ENCODE results near the gene SLC24A3.

Gene SLC24A3

GRCh38 chr20:19760371-19760721, 547.9 kb downstream of the SLC24A3 start:
- no peak for TF ChIP-seq CTCF (IDR thresholded peaks at IDR 0.05; ENCODE audit: low read depth, low read length, missing control alignments)

GRCh38 chr20:19761326-19761725, 548.9 kb downstream of the SLC24A3 start:
- no peak for TF ChIP-seq CTCF (IDR thresholded peaks at IDR 0.05; ENCODE audit: low read depth, low read length, missing control alignments)
- H3K4me3 ChIP-seq (replicated peaks; ENCODE audit: low read depth, low read length): no peak overlapping the region
- DNase-seq (ENCODE audit: extremely low read depth, low read depth): no peak

More at GRCh38 chr20:19760371-19760721, 547.9 kb downstream of the SLC24A3 start:
- no peak for DNase-seq (ENCODE audit: extremely low read depth, low read depth)
- no peak overlapping the region for H3K4me3 ChIP-seq (replicated peaks; ENCODE audit: low read depth, low read length)

GRCh38 chr20:19761841-19762240, 549.4 kb downstream of the SLC24A3 start:
- DNase-seq (ENCODE audit: extremely low read depth, low read depth): no peak
- no peak overlapping the region for H3K4me3 ChIP-seq (replicated peaks; ENCODE audit: low read depth, low read length)
- no peak for TF ChIP-seq CTCF (IDR thresholded peaks at IDR 0.05; ENCODE audit: low read depth, low read length, missing control alignments)

GRCh38 chr20:19764207-19764606, 551.8 kb downstream of the SLC24A3 start:
- no peak for DNase-seq (ENCODE audit: extremely low read depth, low read depth)
- no peak overlapping the region for H3K4me3 ChIP-seq (replicated peaks; ENCODE audit: low read depth, low read length)
- no peak for TF ChIP-seq CTCF (IDR thresholded peaks at IDR 0.05; ENCODE audit: low read depth, low read length, missing control alignments)

GRCh38 chr20:19765266-19765665, 552.8 kb downstream of the SLC24A3 start:
- no peak for DNase-seq (ENCODE audit: extremely low read depth, low read depth)
- no peak for TF ChIP-seq CTCF (IDR thresholded peaks at IDR 0.05; ENCODE audit: low read depth, low read length, missing control alignments)
- H3K4me3 ChIP-seq (replicated peaks; ENCODE audit: low read depth, low read length): no peak overlapping the region

- DNase-seq (ENCODE audit: extremely low read depth, low read depth): no peak
- TF ChIP-seq CTCF (IDR thresholded peaks at IDR 0.05; ENCODE audit: low read depth, low read length, missing control alignments): no peak
- no peak overlapping the region for H3K4me3 ChIP-seq (replicated peaks; ENCODE audit: low read depth, low read length)
These were observed 553.5 kb downstream of the SLC24A3 start for GRCh38 chr20:19765913-19766312.

- TF ChIP-seq CTCF (IDR thresholded peaks at IDR 0.05; ENCODE audit: low read depth, low read length, missing control alignments): no peak
- H3K4me3 ChIP-seq (replicated peaks; ENCODE audit: low read depth, low read length): no peak overlapping the region
- no peak for DNase-seq (ENCODE audit: extremely low read depth, low read depth)
These were observed 554.6 kb downstream of the SLC24A3 start for GRCh38 chr20:19767070-19767469.
